Effector memory CD8-positive, alpha-beta T cell (primary cell): ENCODE measurements around the gene HDAC11.
A peak's percentile ranks its signal among the peaks of the same experiment; 100 is the strongest.
"Not testable (repeated sequence)": the region's sequence is repeated elsewhere in the genome, so short reads cannot be mapped to it uniquely, and the experiment has no call there.

Experiments
- ATAC-seq: fragments of 150-1000 bp; cut with Tn5 transposase; replicated peaks from 2 replicates; pipeline ENCODE4 v1.10.0; 2021; ENCODE audit warnings: mild to moderate bottlenecking, moderate library complexity
- DNase-seq, 3 experiments: peaks; one replicate each; pipeline ENCODE4 v3.0.0; 2021
- H3K27ac Mint-ChIP-seq, 2 donors: one replicate each; pipeline ENCODE4 v1.8.0; 2022; ENCODE audit warnings: mild to moderate bottlenecking in 2 of 2, mixed read lengths in 2 of 2, moderate library complexity in 2 of 2
- H3K27me3 Mint-ChIP-seq, 2 donors: one replicate each; pipeline ENCODE4 v1.8.0; 2022; ENCODE audit warnings: mixed read lengths in 2 of 2
- H3K36me3 Mint-ChIP-seq: one replicate; pipeline ENCODE4 v1.8.0; 2022; ENCODE audit warnings: mild to moderate bottlenecking, moderate library complexity, mixed read lengths; ENCODE audit not compliant: insufficient read depth
- H3K4me1 Mint-ChIP-seq, 2 donors: one replicate each; pipeline ENCODE4 v1.8.0; 2022; ENCODE audit warnings: low read depth in 2 of 2, mixed read lengths in 2 of 2
- H3K4me3 Mint-ChIP-seq, 2 donors: one replicate each; pipeline ENCODE4 v1.8.0; 2022; ENCODE audit warnings: mild to moderate bottlenecking in 2 of 2, mixed read lengths in 2 of 2, moderate library complexity in 2 of 2
- H3K9me3 Mint-ChIP-seq, 2 donors: one replicate each; pipeline ENCODE4 v1.8.0; 2022; ENCODE audit warnings: mixed read lengths in 2 of 2
- total RNA-seq, 9 experiments: gene quantifications; one replicate each; lab custom pipeline; 2026; lab: John Stamatoyannopoulos, UW

HDAC11 gene
- total RNA-seq = 0 to 10.5 (median 4.0) reads per million in 9 experiments

DNA sequence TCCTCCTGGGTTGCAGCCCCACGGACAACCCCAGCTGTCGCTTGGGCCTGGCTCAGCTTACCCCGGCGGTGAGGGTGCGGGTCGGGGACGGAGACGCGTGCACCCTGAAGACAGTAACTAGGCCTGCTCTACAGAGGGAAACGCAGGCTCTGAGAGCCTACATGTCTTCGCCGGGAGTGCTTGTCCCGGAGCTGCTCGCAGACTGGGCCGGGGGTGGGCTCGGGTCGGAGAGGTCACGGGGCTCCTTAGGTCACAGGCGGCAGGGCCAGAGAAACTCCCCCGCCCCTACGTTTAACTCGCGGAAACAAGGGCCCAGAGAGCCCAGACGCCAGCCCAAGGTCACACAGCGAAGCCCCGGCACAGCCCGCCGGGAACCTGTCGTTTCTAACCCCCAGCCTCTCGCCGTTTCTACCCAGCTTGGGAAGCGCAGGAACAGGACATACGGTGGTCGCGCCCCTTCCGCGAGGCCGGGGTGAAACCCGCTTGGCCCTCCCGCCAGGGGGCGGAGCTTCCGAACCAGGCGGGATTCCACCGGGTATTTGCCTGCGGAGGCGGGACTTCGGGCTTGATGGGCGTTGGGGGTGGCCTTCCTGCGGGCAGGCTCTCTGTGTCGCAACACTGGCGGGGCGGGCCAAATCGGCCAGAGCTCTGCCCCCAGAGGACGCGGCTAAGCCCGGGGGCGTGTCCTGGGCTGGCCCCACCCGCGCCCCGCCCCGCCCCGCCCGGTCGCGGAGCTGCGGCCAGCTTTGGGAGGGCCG is at the start of gene HDAC11:
TSS of gene HDAC11 (plus strand) at position 725 of the 758 bp plus-strand sequence. CDS start 42 bp downstream, outside the sequence.
- DNase-seq = peak; percentile 96 to 98 (median 97)
- peaks cover 14 to 21% of the 10 kb centered on the region in 2 donors for H3K4me1 Mint-ChIP-seq
- peak within 1 kb of the TSS; percentile 92 to 93 for H3K4me3 Mint-ChIP-seq
- peaks cover 5% of the 10 kb centered on the region for H3K36me3 Mint-ChIP-seq
- peak within 1 kb of the TSS; percentile 93 to 94 for H3K27ac Mint-ChIP-seq
- H3K9me3 Mint-ChIP-seq = no peaks in the 10 kb centered on the region
- peak; percentile 93 for ATAC-seq
- peaks cover under 1 to 2% of the 10 kb centered on the region in 2 donors for H3K27me3 Mint-ChIP-seq

GRCh38 chr3:13430411-13430875 is 49.7 kb upstream of the HDAC11 start:
- not testable (repeated sequence) for H3K36me3 Mint-ChIP-seq, H3K27me3 Mint-ChIP-seq, H3K4me3 Mint-ChIP-seq, ATAC-seq, H3K27ac Mint-ChIP-seq, H3K4me1 Mint-ChIP-seq, H3K9me3 Mint-ChIP-seq, DNase-seq

DNA sequence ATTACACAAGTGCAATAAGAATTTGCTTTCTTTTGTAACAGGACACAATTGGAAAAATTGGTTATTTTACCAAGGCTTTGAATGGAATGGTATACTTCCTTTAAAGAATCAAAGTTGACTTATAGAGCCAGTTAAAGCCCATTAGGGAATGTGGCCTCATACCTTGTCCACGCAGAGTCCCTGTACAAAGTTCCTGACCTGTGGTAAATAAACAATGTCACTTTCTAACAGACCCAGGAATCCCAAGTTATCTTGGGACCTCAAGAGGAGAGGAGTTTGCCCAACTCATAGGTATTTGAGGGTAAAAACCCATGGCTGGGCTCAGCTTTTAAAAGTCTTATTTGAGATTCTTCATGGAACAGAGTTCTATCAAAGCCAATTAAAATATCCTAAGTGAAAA is 48.0 kb upstream of the HDAC11 start:
- no peak for DNase-seq
- H3K27ac Mint-ChIP-seq = no peak overlapping the region
- peaks cover 8 to 9% of the 10 kb centered on the region in 2 donors for H3K4me1 Mint-ChIP-seq

DNA sequence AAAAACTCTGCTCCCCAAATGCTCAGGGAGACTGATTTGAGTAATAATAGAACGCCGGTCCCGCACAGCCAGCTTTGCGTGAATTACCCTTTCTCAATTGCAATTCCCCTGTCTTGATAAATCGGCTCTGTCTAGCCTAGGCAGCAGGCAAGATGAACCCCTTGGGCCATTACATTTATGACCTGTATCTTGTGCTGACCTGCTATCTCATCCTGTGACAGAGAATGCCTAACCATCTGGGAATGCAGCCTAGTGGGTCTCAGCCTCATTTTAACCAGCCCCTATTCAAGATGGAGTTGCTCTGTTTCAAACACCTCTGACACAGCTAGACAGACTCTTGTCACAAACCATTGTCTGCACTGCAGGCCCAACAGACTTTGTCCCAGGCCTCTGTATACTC is 46.2 kb upstream of the HDAC11 start:
- H3K4me1 Mint-ChIP-seq = no peaks in the 10 kb centered on the region
- H3K27ac Mint-ChIP-seq = no peak overlapping the region
- DNase-seq = no peak
- ATAC-seq = no peak
- no peak overlapping the region for H3K4me3 Mint-ChIP-seq
- peaks cover 2% of the 10 kb centered on the region for H3K36me3 Mint-ChIP-seq
- H3K9me3 Mint-ChIP-seq = no peaks in the 10 kb centered on the region
- H3K27me3 Mint-ChIP-seq = peaks cover 0 to 4% of the 10 kb centered on the region in 2 donors

More for the DNA sequence above, 48.0 kb upstream of the HDAC11 start:
- Mint-ChIP-seq H3K9me3 (no peaks in the 10 kb centered on the region), H3K4me3 (no peak overlapping the region), H3K27me3 (peaks cover 0 to 4% of the 10 kb centered on the region in 2 donors), H3K36me3 (peaks cover 2% of the 10 kb centered on the region)
- ATAC-seq = no peak

DNA sequence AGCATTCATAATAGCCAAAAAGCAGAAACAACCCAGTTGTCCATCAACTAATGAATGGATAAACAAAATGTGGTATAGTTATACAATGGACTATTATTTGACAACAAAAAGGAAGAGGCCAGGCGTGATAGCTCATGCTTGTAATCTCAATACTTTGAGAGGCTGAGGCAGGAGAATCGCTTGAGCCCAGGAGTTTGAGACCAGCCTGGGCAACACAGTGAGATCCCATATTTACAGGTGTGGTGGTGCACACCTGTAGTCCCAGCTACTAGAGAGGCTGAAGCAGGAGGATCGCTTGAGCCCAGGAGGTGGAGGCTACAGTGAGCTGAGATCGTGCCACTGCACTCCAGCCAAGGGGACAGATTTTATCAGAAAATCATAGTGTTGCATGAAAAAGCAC is 43.9 kb upstream of the HDAC11 start:
- not testable (repeated sequence) for H3K27ac Mint-ChIP-seq, H3K4me1 Mint-ChIP-seq, H3K27me3 Mint-ChIP-seq, H3K4me3 Mint-ChIP-seq, H3K9me3 Mint-ChIP-seq, DNase-seq, ATAC-seq, H3K36me3 Mint-ChIP-seq

DNA sequence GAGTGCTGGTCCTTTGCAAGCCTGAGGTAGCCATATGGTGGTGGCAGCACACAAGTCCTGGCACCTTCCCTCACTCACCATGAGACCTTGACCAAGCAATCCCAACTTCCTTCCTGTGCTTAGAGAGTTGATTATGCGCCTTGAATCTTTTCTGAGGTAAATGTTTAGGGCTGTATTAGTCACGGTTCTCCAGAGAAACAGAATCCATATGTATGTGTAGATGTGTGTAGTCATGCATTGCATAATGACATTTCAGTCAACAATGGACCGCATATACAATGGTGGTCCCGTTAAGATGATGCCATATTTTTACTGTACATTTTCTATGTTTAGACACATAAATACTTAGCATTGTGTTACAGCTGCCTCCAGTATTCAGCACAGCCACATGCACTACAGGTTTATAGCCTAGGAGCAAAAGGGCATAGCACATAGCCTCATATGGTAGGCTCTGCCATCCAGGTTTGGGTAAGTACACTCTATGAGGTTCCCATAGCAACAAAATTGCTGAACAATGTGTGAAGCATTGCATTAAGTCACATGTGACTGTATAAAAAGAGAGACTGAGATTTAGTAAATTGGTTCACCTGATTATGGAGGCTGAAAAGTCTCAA is 39.8 kb upstream of the HDAC11 start:
- ATAC-seq (no peak), DNase-seq (no peak)
- H3K4me1 Mint-ChIP-seq = no peaks in the 10 kb centered on the region
- H3K36me3 Mint-ChIP-seq = peaks cover 4% of the 10 kb centered on the region
- no peak overlapping the region for H3K4me3 Mint-ChIP-seq
- H3K27ac Mint-ChIP-seq = no peak overlapping the region
- H3K9me3 Mint-ChIP-seq = no peaks in the 10 kb centered on the region
- H3K27me3 Mint-ChIP-seq = peaks cover 0 to 4% of the 10 kb centered on the region in 2 donors

DNA sequence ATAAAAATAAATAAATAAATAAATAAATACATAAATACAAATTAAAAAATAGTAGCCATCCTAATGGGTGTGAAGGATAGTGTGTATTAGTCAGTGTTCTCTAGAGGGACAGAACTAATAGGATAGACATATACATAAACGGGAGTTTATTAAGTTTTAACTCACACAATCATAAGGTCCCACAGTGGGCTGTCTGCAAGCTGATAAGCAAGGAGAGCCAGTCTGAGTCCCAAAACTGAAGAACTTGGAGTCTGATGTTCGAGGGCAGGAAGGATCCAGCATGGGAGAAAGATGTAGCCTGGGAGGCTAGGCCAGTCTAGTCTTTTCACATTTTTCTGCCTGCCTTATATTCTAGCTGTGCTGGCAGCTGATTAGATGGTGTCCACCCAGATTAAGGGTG is 37.2 kb upstream of the HDAC11 start:
- not testable (repeated sequence) for H3K9me3 Mint-ChIP-seq, H3K27ac Mint-ChIP-seq, H3K27me3 Mint-ChIP-seq, H3K4me3 Mint-ChIP-seq, H3K4me1 Mint-ChIP-seq, ATAC-seq, H3K36me3 Mint-ChIP-seq, DNase-seq

DNA sequence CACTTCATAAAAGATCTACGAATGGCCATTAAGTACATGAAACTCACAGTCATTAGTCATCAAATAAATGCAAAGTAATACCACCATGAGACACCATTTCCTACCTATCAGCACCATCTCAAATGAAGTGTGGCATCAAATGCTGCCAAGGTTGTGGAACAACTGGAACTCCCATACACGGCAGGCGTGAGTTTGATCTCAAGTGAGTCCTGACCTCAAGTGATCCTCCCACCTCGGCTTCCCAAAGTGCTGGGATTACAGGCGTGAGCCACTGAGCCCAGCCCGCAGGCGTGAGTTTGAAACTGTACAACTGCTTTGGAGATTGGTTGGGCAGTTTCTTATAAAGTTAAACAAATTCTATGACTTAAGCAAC is 28.8 kb upstream of the HDAC11 start:
- no peaks in the 10 kb centered on the region for H3K9me3 Mint-ChIP-seq
- H3K27me3 Mint-ChIP-seq = no peaks in the 10 kb centered on the region
- DNase-seq (no peak), ATAC-seq (peak; percentile 23)
- peak overlapping the region; percentile 92 to 95 for H3K4me3 Mint-ChIP-seq
- peaks cover 4 to 14% of the 10 kb centered on the region in 2 donors for H3K4me1 Mint-ChIP-seq
- peaks cover 12% of the 10 kb centered on the region for H3K36me3 Mint-ChIP-seq
- H3K27ac Mint-ChIP-seq = peak overlapping the region in 1 of 2 donors; percentile 89

DNA sequence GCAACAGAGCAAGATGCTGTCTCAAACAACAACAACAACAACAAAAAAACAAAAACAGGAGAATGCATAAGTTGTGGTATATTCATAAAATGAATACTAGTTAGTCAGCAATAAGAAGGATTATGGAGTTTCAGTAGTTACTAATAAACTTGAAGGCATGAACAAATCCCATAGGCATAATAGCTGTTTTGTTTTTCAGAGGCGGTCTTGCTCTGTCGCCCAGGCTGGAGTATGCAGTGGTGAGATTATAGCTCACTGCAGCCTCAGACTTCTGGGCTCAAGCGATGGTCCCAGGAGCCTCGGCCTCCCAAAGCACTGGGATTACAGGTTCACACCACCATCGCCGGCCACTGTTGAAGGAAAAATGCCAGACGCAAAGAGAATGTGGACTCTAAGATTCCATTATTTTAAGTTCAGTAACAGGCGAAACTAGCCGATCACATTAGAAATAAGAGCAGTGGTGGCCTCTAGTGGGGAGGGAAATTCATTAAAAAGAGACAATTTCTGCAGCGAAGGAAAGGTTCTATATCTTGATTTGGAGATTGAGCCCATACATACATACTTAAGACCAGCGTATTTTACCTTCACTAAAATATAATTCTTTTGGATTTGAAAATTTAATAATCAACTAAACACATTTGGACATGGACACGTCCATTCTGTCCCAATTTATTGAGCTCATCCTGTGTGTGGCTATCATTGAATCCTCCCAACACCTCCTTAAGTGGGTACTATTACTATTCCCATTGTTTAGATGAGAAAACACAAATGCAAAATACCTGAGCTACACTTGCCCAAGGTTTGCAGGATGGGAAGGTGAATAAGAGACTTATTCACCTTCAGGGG is 27.4 kb upstream of the HDAC11 start:
- peak; percentile 23 for ATAC-seq
- Mint-ChIP-seq H3K4me3 (peak overlapping the region; percentile 92 to 95), H3K4me1 (peaks cover 4 to 14% of the 10 kb centered on the region in 2 donors), H3K27me3 (no peaks in the 10 kb centered on the region), H3K36me3 (peaks cover 12% of the 10 kb centered on the region), H3K27ac (peak overlapping the region in 1 of 2 donors; percentile 89), H3K9me3 (no peaks in the 10 kb centered on the region)
- peak; percentile 42 to 59 (median 45) for DNase-seq

DNA sequence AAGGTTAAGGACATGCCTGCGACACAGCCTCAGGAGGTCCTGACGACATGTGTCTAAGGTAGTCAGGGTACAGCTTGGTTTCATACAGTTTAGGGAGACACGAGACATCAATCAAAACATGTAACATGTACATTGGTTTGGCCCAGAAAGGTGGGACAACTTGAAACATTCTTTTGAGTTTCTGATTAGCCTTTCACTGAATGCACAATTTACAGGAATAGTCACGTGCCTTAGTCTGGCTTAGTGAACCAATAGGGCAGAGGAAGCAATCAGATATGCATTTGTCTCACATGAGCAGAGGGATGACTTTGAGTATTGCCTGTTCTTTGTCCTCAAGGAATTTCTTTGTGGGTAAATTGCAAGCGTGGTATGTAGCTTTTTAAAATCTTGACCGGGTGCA is 24.5 kb upstream of the HDAC11 start:
- ATAC-seq = no peak

GRCh38 chr3:13457593-13457992 is 22.5 kb upstream of the HDAC11 start:
- H3K36me3 Mint-ChIP-seq = peaks cover 1% of the 10 kb centered on the region
- H3K4me1 Mint-ChIP-seq = peaks cover 4 to 6% of the 10 kb centered on the region in 2 donors
- no peak overlapping the region for H3K27ac Mint-ChIP-seq
- DNase-seq = no peak
- peaks cover 10 to 19% of the 10 kb centered on the region in 2 donors for H3K27me3 Mint-ChIP-seq
- H3K4me3 Mint-ChIP-seq = no peak overlapping the region
- ATAC-seq = no peak
- H3K9me3 Mint-ChIP-seq = no peaks in the 10 kb centered on the region

More for the DNA sequence above, 24.5 kb upstream of the HDAC11 start:
- Mint-ChIP-seq H3K4me3 (no peak overlapping the region), H3K27me3 (peaks cover 0 to 9% of the 10 kb centered on the region in 2 donors), H3K36me3 (peaks cover 9% of the 10 kb centered on the region), H3K9me3 (no peaks in the 10 kb centered on the region), H3K4me1 (peaks cover 4 to 14% of the 10 kb centered on the region in 2 donors), H3K27ac (no peak overlapping the region)
- DNase-seq = no peak

GRCh38 chr3:13459605-13460340 is 20.3 kb upstream of the HDAC11 start:
- Mint-ChIP-seq H3K36me3 (peaks cover 2% of the 10 kb centered on the region), H3K27me3 (peaks cover 10 to 30% of the 10 kb centered on the region in 2 donors), H3K27ac (no peak overlapping the region), H3K4me1 (peaks cover 4% of the 10 kb centered on the region in 2 donors), H3K9me3 (no peaks in the 10 kb centered on the region), H3K4me3 (no peak overlapping the region)
- DNase-seq (no peak), ATAC-seq (no peak)

DNA sequence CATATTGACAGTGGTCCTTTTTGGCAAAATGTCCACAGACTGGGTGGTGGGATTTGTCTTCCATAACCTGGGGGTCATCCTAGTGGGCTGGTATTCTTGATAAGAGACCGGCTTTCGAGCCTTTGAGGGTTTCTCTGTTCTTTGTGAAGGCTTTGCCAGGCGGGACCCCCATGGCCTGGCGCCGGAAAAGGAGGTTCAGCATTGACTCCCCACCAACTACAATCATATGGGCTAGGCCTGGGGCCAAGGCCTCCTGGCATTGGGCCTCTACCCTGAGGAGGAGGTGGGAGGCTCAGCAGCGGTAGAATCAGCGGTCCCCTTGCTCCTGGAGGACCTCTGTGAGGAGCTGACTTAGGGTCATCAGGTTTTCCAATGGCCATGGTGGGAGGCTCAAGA is 19.8 kb upstream of the HDAC11 start:
- no peak for ATAC-seq
- H3K27me3 Mint-ChIP-seq = peaks cover 13 to 36% of the 10 kb centered on the region in 2 donors
- H3K9me3 Mint-ChIP-seq = no peaks in the 10 kb centered on the region

More for the DNA sequence above, 19.8 kb upstream of the HDAC11 start:
- Mint-ChIP-seq H3K4me1 (peaks cover 4 to 5% of the 10 kb centered on the region in 2 donors), H3K27ac (no peak overlapping the region), H3K36me3 (peaks cover 2% of the 10 kb centered on the region), H3K4me3 (no peak overlapping the region)
- DNase-seq = no peak
